Measurements from ENCODE around the gene LLGL1.

The LLGL1 gene

GRCh38 chr17:18230288-18231141 lies 5.1 kb downstream of the LLGL1 start:
- DNase-seq, result no peak

GRCh38 chr17:18231164-18231563 lies 5.7 kb downstream of the LLGL1 start:
- no peak for DNase-seq

DNA sequence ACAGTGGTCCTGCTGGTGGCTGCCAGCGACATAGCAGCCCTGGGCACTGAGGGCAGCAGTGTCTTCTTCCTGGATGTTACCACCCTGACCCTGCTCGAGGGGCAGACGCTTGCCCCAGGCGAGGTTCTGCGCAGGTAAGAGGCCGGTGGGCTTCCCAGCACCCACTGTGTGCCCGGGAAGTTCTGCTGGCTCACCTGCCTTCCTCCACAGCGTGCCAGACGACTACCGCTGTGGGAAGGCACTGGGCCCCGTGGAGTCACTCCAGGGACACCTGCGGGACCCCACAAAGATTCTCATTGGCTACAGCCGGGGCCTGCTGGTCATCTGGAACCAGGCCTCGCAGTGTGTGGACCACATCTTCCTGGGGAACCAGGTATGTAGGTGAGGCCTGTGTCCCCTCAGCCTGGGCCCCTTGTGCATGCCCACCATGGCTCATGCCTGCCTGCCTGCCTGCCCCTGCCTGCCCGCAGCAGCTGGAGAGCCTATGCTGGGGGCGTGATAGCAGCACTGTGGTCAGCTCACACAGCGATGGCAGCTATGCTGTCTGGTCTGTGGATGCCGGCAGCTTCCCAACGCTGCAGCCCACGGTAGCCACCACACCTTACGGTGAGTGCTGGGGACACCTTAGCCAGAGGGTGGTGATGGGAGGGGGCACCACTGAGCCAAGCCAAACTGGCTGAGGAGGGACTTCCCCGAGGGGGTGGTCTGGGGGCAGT lies 8.5 kb downstream of the LLGL1 start:
- DNase-seq, result no peak

DNA sequence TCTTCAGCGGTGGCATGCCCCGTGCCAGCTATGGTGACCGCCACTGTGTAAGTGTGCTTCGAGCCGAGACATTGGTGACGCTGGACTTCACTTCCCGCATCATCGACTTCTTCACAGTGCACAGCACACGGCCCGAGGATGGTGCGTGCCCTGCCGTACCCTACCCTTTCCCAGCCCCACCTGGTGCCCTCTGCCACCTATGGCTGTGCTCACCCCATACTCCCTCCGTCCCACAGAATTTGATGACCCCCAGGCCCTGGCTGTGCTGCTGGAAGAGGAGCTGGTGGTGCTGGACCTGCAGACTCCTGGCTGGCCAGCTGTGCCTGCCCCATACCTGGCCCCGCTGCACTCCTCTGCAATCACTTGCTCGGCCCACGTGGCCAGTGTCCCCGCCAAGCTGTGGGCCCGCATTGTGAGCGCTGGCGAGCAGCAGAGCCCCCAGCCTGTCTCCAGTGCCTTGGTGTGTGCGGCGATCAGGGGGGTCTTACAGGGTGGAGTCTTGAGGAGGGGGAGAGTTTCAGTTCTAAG lies 9.5 kb downstream of the LLGL1 start:
- no peak for DNase-seq

GRCh38 chr17:18235743-18236256 lies 10.4 kb downstream of the LLGL1 start:
- DNase-seq, result no peak

- no peak for DNase-seq
Measured at GRCh38 chr17:18236494-18236893, 11.1 kb downstream of the LLGL1 start.

DNA sequence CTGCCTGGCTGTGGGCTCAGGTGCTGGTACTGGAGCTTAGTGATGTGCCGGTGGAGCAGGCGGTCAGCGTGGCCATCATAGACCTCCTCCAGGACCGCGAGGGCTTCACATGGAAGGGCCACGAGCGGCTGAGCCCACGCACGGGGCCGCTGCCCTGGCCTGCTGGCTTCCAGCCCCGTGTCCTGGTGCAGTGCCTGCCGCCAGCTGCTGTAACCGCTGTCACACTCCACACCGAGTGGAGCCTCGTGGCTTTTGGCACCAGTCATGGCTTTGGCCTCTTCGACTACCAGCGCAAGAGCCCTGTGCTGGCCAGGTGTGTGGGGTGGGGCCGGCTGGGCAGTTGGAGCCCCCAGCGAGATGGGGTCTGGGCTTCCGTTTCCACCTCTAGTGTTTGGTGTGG lies 12.0 kb downstream of the LLGL1 start:
- DNase-seq, result no peak

GRCh38 chr17:18238299-18238698 lies 12.9 kb downstream of the LLGL1 start:
- no peak for DNase-seq

DNA sequence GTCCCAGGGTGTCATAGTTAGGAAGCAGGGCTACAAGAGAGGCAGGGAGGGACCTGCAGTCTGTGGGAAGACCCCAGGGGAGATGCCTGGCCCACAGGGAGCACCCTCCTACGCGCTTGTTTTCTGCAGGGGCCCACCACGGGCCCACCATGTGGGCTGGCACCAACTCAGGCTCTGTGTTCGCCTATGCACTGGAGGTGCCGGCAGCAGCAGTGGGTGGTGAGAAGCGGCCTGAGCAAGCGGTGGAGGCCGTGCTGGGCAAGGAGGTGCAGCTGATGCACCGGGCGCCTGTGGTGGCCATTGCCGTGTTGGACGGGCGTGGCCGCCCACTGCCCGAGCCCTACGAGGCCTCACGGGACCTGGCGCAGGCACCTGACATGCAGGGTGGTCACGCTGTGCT lies 15.0 kb downstream of the LLGL1 start:
- DNase-seq, result no peak

- no peak for DNase-seq
Measured at GRCh38 chr17:18241229-18241871, 15.9 kb downstream of the LLGL1 start.

- no peak for DNase-seq
Measured at GRCh38 chr17:18245038-18245776, 19.8 kb downstream of the LLGL1 start.

DNA sequence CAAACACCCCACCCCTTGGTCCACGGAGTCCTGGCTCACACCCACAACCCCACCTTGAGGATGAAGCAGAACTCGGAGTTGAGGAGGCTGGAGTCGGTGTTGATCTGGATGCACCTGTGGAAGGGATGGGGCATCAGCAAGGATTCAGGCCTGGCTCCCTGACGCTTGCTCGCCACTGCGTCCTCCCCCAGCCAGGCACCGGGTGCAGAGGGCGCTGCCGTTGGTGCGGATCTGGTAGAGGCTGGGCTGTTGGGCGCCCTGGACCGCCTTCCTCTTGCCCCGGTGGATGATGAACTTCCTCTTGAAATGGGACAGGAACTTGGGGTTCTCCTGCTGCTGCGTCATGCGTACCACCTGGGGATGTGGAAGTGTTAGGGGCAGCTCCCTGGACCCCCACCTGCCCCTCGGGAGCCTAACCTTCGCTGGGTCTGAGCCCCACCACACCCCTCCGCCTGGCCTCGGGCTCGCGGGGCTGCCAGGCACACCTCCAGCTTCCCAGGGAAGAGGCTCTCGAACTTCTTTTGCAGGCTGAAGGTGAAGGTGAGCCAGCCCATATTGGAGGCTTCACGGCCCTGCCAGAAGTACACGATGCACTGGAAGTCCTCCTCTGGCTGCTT lies 20.8 kb downstream of the LLGL1 start:
- no peak for DNase-seq

- DNase-seq, result peak; percentile 92
Measured at GRCh38 chr17:18246880-18247612, 21.6 kb downstream of the LLGL1 start.

DNA sequence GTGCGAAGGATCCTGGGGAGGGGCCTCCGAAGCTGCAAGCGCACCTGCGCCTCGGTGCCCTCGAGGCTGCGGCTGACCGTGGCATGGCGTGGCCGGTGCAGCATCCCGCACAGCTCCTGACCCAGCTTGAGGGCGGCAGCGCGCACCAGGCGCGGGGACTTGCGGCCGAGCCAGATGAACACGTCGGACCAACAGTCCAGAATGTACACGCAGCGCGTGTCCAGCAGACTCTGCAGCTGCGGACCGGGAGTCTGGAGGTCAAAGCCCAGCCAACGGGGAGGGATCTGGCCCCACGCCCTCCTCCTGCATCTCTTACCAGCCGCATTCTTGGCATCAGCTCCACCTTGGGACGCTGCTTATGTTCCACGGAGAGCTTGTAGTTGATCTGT lies 22.2 kb downstream of the LLGL1 start:
- DNase-seq, result no peak

GRCh38 chr17:18248300-18248731 lies 22.9 kb downstream of the LLGL1 start:
- DNase-seq, result peak; percentile 91

DNA sequence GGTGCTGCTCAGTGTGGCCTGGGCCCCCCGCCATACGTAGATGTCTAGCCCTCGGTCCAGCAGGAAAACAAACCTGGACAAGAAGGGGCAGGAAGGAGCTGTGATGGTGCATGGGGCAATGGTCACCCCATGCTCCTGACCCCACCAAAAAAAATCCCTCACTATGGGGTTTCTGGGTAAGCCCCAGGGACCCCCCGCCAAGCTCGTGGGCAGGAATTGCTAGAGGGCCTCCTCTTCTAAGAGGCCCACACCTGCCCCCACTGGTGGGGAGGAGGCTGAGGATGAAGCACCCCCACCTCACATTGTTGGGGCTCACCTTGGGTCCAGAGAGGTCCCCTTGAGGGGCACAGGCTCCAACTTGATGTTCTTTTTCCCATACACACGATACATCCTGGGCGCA lies 23.4 kb downstream of the LLGL1 start:
- no peak for DNase-seq

GRCh38 chr17:18250259-18250658 lies 24.8 kb downstream of the LLGL1 start:
- no peak for DNase-seq

- DNase-seq, result no peak
Measured at GRCh38 chr17:18250708-18251107, 25.3 kb downstream of the LLGL1 start.

DNA sequence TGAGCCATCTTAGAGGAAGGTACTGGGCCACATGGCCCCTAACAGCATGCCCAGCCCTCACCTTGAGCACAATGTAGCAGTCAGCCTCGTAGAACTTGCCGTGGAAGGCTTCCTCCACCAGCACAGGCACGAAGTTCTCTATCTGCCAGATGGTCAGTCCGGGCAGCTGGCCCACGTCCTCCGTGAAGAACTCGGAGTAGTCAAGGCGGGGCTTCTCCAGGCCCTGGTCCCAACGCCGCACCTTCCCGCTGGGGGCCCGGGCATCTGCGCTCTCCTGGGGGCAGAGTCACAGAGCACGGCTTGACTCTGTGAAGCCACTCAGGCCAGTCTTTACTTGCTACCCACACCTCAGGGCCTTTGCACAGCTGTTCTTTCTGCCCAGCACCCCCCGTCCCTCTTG lies 25.8 kb downstream of the LLGL1 start:
- DNase-seq, result no peak

- no peak for DNase-seq
Measured at GRCh38 chr17:18252160-18252559, 26.7 kb downstream of the LLGL1 start.

- no peak for DNase-seq
Measured at GRCh38 chr17:18253187-18253884, 27.9 kb downstream of the LLGL1 start.
